HG02840 (cell line): ENCODE measurements around the gene ATP1A2.
"Not testable (repeated sequence)": the region's sequence is repeated elsewhere in the genome, so short reads cannot be mapped to it uniquely, and the experiment has no call there.

Experiments used
- ATAC-seq: cut with Tn5 transposase; IDR thresholded peaks from one replicate; pipeline ENCODE4 v1.9.1; 2021; ENCODE audit warnings: mild to moderate bottlenecking, moderate library complexity, moderate number of reproducible peaks; ENCODE audit not compliant: unreplicated experiment, low FRiP score

The ATP1A2 gene

GRCh38 chr1:160122978-160123495 lies 7.5 kb downstream of the ATP1A2 start:
- no peak for ATAC-seq

DNA sequence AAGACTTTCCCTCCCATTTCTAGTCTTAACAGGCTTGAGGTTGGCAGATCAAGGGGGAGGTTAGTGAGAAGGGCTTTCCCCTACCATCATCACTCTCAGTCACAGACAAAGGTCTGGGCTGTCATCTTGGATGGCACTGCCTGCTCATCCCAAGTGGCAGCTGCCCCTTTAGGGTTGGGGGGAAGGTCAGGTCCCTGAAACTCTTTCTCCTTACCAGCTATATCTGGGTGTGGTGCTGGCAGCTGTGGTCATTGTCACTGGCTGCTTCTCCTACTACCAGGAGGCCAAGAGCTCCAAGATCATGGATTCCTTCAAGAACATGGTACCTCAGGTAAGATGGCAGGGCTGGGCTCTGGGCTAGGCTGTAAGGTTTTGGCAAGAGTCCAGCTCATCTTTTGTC lies 8.2 kb downstream of the ATP1A2 start:
- ATAC-seq = no peak

- ATAC-seq = no peak
Measured at GRCh38 chr1:160124705-160125478, 9.3 kb downstream of the ATP1A2 start.

- ATAC-seq = no peak
Measured at GRCh38 chr1:160125746-160126145, 10.2 kb downstream of the ATP1A2 start.

DNA sequence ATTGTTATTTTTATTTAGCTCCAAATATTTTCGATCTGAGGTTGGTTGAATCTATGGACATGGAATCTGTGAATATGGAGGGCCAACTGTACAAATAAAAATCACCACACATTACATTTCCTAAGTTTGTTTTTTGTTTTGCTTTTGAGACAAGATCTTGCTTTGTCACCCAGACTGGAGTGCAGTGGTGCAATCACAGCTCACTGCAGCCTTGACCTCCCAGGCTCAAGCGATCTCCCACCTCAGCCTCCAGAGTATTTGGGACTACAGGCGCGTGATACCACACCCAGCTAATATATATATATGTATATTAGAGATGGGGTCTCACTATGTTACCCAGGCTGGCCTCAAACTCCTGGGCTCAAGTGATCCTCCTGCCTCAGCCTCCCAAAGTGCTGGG lies 10.8 kb downstream of the ATP1A2 start:
- not testable (repeated sequence) for ATAC-seq

DNA sequence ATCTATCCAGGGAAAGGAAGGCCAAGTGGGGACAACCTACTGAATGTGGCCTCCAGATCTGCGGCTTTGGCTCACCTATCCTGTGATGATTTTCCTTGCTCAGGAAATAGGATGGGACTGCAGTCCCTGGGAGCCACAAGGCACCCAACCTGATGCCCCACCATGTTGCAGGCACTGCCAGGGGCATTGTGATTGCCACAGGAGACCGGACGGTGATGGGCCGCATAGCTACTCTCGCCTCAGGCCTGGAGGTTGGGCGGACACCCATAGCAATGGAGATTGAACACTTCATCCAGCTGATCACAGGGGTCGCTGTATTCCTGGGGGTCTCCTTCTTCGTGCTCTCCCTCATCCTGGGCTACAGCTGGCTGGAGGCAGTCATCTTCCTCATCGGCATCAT lies 11.8 kb downstream of the ATP1A2 start:
- ATAC-seq = no peak

DNA sequence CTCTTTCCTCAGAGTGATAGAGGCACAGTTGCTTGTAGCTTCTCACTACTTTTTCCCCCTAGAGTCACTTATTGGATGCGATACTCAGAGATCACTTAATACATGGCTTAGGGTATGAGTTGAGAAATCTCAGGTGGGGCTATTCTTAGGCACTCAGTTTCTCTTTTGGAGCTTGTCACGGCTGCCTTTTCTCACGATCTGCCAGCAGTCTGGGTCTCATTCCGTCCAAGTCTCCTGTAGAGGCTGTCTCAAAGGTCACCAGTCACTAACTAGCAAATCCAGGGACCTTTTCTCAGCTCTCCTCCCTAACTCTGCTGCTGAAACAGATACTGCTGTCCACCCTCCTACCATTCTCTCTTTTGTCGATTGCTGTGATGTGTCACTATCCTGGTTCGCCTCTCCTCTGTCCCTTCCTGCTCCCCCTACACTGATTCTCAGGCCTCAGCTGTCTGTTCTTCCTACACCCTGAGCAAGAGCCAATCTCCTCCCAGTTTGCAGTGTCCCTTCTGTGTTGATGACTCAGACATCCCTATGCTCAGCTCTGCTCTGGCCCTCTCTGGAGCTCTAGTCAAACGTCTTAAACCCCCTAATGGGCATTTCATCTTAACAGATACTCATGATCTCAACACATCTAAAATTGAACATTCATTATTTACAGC lies 12.4 kb downstream of the ATP1A2 start:
- ATAC-seq = no peak

DNA sequence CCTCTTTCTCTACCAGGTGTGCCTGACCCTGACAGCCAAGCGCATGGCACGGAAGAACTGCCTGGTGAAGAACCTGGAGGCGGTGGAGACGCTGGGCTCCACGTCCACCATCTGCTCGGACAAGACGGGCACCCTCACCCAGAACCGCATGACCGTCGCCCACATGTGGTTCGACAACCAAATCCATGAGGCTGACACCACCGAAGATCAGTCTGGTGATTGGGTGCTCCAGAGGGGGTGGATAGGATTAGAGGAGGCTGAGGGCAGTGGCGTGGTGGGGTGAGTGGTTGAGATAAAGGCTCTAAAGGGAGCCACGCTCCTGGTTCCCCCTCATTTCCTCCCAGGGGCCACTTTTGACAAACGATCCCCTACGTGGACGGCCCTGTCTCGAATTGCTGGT lies 13.1 kb downstream of the ATP1A2 start:
- ATAC-seq = no peak

DNA sequence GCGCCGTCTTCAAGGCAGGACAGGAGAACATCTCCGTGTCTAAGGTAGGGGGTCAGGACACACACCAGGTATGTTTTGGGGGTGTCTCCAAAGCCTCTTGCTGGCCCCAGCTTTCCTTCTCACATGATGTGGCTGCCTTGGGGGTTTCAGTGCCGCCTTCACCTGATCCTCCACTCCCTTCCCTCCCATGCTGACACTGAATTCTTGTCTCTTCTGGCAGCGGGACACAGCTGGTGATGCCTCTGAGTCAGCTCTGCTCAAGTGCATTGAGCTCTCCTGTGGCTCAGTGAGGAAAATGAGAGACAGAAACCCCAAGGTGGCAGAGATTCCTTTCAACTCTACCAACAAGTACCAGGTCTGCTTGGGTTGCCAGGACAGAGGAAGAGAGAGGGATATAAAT lies 13.5 kb downstream of the ATP1A2 start:
- no peak for ATAC-seq

DNA sequence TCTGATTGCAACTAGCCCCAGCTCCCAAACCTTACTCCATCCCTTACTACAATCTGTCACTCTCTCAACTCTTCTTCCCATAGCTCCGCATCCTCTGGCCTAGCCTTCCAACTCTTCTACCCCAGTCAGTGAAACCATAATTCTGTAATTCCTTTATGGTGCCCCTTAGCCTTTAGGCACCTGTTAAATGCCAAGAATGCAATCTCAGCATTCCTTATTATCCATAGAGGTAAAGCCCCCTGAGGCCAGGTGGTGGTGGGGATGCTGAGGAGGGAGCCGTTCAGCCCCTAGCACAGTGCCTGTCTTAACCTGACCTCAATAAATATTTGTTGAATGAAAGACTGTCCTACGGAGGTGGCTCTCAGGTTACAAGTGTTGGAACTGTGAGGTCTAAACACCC lies 14.0 kb downstream of the ATP1A2 start:
- no peak for ATAC-seq

- no peak for ATAC-seq
Measured at GRCh38 chr1:160129966-160130365, 14.4 kb downstream of the ATP1A2 start.

- ATAC-seq = no peak
Measured at GRCh38 chr1:160130486-160130885, 14.9 kb downstream of the ATP1A2 start.

DNA sequence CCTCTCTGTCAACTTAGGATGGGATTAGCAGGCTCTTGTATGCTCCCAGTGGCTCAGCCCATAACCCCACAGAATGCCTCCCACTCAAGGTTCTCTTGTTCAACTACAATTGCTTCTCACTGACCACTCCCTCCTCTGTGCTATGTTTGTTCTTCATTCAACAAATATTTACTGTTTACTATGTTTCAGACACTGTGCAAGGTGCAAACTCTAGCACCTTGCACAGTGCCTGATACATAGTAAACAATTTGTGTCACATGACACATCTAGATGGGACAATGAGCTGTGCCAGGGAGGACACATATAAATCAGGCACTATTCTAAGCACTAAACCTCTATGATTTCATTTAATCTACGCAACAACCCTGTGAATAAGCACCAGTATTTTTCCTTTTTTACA lies 15.4 kb downstream of the ATP1A2 start:
- ATAC-seq = no peak

DNA sequence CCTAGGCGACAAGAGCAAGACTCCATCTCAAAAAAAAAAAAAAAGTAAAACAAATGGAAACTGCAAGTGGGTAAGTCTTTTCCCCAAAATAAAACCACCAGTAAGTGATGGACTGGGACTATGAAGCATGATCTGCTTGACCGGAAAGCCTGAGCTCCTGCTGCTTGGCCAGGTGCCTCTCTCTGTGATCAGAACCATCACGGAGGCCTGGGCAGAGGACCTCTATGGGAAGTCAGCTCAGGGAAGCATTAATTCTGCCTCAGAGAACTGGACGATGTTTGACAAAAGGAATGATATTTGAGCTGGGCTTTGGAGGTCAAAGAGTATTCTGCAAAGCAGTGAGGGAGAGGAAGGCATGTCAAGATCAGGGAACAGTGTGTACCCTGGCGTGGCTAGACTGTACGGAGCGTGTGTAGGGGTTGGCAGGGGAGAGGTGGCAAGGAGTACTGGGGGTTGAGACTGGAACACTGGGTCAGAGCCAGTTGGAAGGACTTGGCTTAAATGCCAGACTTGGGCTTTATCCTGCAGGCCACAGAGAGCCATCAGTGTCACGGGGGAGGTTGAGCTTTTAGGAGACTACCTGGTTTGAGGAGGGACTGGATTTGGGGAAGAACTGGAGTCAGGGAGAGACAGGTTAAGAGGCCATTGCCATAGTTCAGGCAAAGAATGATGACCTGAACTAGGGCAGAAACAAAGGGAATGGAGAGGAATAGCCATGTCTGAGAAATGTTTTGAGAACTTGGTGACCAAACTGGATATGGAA lies 16.4 kb downstream of the ATP1A2 start:
- no peak for ATAC-seq

DNA sequence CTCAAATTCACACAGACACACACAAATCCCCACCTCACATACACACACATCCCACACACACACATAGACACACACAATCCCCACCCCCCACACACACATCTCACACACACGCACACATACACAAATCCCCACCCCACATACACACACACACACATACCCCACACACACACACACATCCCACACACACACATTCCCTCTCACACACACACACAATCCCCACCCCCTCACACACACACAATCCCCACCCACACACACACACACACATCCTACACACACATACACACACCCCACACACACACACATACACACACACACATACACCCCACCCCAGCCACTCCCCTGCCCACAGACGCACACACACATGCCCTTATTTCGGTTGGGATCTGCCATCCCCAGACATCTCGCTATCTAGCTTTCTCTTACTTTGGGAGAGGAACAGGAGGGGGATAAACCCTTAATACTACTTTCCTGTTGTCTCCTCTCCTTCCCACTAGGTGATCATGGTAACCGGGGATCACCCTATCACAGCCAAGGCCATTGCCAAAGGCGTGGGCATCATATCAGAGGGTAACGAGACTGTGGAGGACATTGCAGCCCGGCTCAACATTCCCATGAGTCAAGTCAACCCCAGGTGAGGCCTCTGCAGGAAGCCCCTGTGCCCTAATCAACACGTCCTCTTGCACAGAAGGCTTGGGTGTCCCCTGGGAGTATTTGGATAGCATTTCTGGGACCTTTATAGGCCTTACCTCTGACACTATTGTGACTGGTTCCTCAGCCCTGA lies 18.6 kb downstream of the ATP1A2 start:
- ATAC-seq = no peak

GRCh38 chr1:160134791-160135572 lies 19.4 kb downstream of the ATP1A2 start:
- ATAC-seq = no peak

DNA sequence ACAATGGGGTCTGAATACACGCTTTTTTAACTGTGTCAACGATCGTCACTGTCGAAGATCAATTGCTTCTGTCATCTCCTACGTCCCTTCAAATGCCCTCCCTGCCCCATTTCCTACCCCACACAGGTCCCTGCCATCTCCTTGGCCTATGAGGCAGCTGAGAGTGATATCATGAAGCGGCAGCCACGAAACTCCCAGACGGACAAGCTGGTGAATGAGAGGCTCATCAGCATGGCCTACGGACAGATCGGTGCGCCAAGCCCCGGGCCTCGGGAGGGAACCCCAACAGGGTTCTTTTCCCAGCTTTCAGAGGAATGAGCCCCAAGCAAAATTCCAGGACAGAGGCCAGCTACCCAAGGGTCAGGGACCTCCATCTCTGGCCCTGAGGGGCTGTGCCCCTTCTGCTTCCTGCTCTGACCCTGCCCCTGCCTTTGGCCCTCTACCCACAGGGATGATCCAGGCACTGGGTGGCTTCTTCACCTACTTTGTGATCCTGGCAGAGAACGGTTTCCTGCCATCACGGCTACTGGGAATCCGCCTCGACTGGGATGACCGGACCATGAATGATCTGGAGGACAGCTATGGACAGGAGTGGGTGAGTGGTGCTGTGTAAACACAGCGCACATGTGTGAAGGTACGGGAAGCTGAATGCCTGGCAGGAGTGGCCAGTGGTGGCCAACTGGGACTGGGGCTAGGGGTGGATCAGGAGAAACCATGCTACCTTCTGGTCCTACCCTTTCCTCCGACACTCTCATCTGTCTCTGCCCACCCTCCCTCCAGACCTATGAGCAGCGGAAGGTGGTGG lies 20.8 kb downstream of the ATP1A2 start:
- ATAC-seq = no peak

DNA sequence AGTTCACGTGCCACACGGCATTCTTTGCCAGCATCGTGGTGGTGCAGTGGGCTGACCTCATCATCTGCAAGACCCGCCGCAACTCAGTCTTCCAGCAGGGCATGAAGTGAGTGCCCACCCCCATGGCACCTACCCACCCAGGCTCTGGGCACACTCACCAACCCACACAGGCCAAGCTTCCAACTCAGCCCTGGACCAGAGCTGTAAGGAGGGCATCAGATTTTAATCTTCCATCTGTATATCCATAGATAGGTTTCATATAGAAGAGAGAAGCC lies 21.3 kb downstream of the ATP1A2 start:
- ATAC-seq = no peak

GRCh38 chr1:160137216-160137862 lies 21.8 kb downstream of the ATP1A2 start:
- ATAC-seq = no peak
